Panc1 (cell line): ENCODE results near the gene DNASE1L3. TPM values are rescaled to one million over a fixed set of nuclear protein-coding genes. Genes with fewer than 3 reads are reported as not detected.

Experiments used
- ATAC-seq: fragments of 200-7000 bp; cut with Tn5 transposase; 2 replicates; pipeline ENCODE4 v1.9.1; 2020; ENCODE audit warnings: mild to moderate bottlenecking, moderate library complexity
- BruUV-seq: library from RNA; stranded (reverse); fragments of 400-500 nt; replicated peaks from 2 replicates; lab custom pipeline; 2021; lab: Mats Ljungman, UMichigan
- CTCF ChIA-PET: fragments of 300-600 bp; sonication (Branson Sonifier 250); formaldehyde crosslinking; loops from one replicate; lab custom pipeline; 2022; ENCODE audit warnings: antibody characterized with exemption; lab: Charles Lee
- POLR2A ChIA-PET: fragments of 300-600 bp; sonication (Branson Sonifier 250); formaldehyde crosslinking; loops from one replicate; lab custom pipeline; 2022; ENCODE audit warnings: antibody characterized with exemption; lab: Charles Lee
- DNase-seq: peaks from one replicate; pipeline ENCODE4 v3.0.0-alpha.2; 2010; ENCODE audit warnings: low read depth, low spot score
- H3K27ac ChIP-seq: 2 replicates; pipeline ENCODE4 v1.5.1; 2011; ENCODE audit warnings: mild to moderate bottlenecking, low read length, inconsistent platforms
- H3K27me3 ChIP-seq: fragments of 200-500 bp; sonication (Bioruptor generic); 2 replicates; pipeline ENCODE4 v1.6.0; 2014; ENCODE audit warnings: low read length, inconsistent platforms; ENCODE audit not compliant: control insufficient read depth, insufficient read depth
- H3K36me3 ChIP-seq: fragments of 200-500 bp; sonication (Bioruptor generic); 2 replicates; pipeline ENCODE4 v1.5.1; 2014; ENCODE audit warnings: inconsistent platforms, mild to moderate bottlenecking, low read length, moderate library complexity; ENCODE audit not compliant: control insufficient read depth, insufficient read depth
- H3K4me1 ChIP-seq: 2 replicates; pipeline ENCODE4 v1.5.1; 2011; ENCODE audit warnings: inconsistent platforms, mild to moderate bottlenecking, low read length, moderate library complexity; ENCODE audit not compliant: control insufficient read depth, insufficient read depth
- H3K4me3 ChIP-seq, 2 experiments: 2 replicates each; pipeline ENCODE4 v1.5.1; 2011 to 2012; ENCODE audit warnings: low read depth in 2 of 2, low read length in 2 of 2, mild to moderate bottlenecking in 2 of 2, inconsistent platforms in 1 of 2, moderate library complexity in 1 of 2
- H3K9me3 ChIP-seq: fragments of 200-500 bp; sonication (Bioruptor generic); 2 replicates; pipeline ENCODE4 v1.5.1; 2014; ENCODE audit warnings: low read depth, mild to moderate bottlenecking, inconsistent platforms, low read length, moderate library complexity; ENCODE audit not compliant: control insufficient read depth, insufficient read depth
- CTCF ChIP-seq: fragments of 450-650 bp; IDR thresholded peaks from 2 replicates; pipeline ENCODE4 v1.5.1; 2017; ENCODE audit warnings: mild to moderate bottlenecking
- POLR2AphosphoS5 ChIP-seq: IDR thresholded peaks from 2 replicates; pipeline ENCODE4 v1.6.1; 2012; ENCODE audit warnings: mild to moderate bottlenecking, low read depth, low read length, moderate library complexity
- REST ChIP-seq, 2 experiments: IDR thresholded peaks; 2 replicates each; pipeline ENCODE4 v1.6.1; 2011 to 2012; ENCODE audit warnings: low read depth in 2 of 2, control low read depth in 1 of 2, low read length in 1 of 2, mild to moderate bottlenecking in 1 of 2, moderate library complexity in 1 of 2; ENCODE audit not compliant: insufficient read depth in 1 of 2
- SIN3A ChIP-seq: IDR thresholded peaks from 2 replicates; pipeline ENCODE4 v1.6.1; 2012; ENCODE audit warnings: low read depth, mild to moderate bottlenecking, low read length, moderate library complexity, borderline replicate concordance; ENCODE audit not compliant: insufficient read depth
- TCF7L2 ChIP-seq: IDR thresholded peaks from 2 replicates; pipeline ENCODE4 v1.6.1; 2011; ENCODE audit warnings: mild to moderate bottlenecking, low read depth, low read length, inconsistent platforms
- in situ Hi-C: cut with HindIII; loops from 2 replicates; pipeline ENCODE4 v1.10.0; 2016; ENCODE audit warnings: low sequenced_read_pairs, low pct_unique_long_range_greater_than_20kb
- intact Hi-C: fragments of 100-400 bp; cut with micrococcal nuclease; formaldehyde crosslinking; loops from one replicate; pipeline ENCODE4 v1.10.0; 2022; ENCODE audit not compliant: unreplicated experiment
- total RNA-seq: library from RNA; stranded (reverse); gene quantifications from one replicate; pipeline ENCODE4 v1.2.1, GENCODE V29; 2021; ENCODE audit not compliant: unreplicated experiment

Gene DNASE1L3
- total RNA-seq, 1 experiment from 2014 or later: not detected

DNA sequence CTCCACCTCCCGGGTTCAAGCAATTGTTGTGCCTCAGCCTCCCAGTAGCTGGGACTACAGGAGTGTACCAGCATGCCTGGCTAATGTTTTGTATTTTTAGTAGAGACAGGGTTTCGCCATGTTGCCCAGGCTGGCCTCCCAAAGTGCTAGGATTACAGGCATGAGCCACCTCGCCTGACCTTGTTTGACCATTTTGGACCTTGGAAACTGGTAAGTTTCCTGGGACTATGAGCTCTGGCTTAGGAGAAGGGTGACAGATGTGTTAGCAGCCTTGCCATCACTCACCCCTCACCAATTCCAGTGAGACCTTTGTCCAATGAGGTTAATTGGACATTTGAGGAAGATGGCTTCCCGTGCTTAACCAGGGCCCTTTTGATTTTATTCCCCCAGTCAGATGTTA lies 19.9 kb downstream of the DNASE1L3 start:
- no peak overlapping the region for H3K27ac ChIP-seq
- intact Hi-C loops (no loop called here), in situ Hi-C loops (no loop called here)
- no peaks in the 10 kb centered on the region for H3K9me3 ChIP-seq
- ATAC-seq (no peak), DNase-seq (no peak)
- TF ChIP-seq CTCF (no peak), TCF7L2 (no peak)
- H3K36me3 ChIP-seq: no peaks in the 10 kb centered on the region
- H3K4me3 ChIP-seq: no peak overlapping the region
- BruUV-seq: no TSS peak
- H3K27me3 ChIP-seq: no peaks in the 10 kb centered on the region
- ChIA-PET CTCF (no interaction called here), POLR2A (no interaction called here)
- peaks cover 7% of the 10 kb centered on the region; the same call in 1 of the 2 replicates for H3K4me1 ChIP-seq

DNA sequence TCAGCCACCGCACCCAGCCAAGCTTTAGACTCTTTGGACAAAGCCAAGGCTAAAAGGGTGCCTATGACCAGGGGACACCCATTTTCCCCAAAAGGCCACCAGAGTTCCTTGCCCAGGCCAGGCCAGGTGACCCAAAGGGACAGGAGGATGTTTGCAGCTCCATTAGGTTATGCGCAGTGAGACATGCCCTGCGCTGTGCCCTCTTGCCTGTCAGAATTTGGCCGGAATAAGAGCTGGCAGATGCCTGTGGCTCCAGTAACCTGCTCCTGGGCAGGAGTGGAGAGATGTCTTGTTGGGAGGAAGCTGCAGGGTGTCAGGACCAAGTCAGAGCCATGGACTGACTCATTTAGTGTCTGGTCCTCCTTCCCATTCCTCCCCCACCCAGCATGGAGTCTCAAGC lies 20.5 kb downstream of the DNASE1L3 start:
- Histone ChIP-seq H3K27ac (no peak overlapping the region), H3K4me3 (no peak overlapping the region), H3K9me3 (no peaks in the 10 kb centered on the region), H3K27me3 (no peaks in the 10 kb centered on the region), H3K4me1 (peaks cover 7% of the 10 kb centered on the region; the same call in 1 of the 2 replicates), H3K36me3 (no peaks in the 10 kb centered on the region)
- no peak for ATAC-seq
- POLR2A ChIA-PET: interaction anchor here (0.5 kb wide), 1 partner anchor 247 kb away, joined by 3 read pairs; no protein-coding TSS in a partner anchor
- TF ChIP-seq TCF7L2: no peak
- TF ChIP-seq CTCF: no peak
- no TSS peak for BruUV-seq
- CTCF ChIA-PET: no interaction called here
- in situ Hi-C loops: no loop called here
- intact Hi-C loops: no loop called here
- DNase-seq: no peak

DNA sequence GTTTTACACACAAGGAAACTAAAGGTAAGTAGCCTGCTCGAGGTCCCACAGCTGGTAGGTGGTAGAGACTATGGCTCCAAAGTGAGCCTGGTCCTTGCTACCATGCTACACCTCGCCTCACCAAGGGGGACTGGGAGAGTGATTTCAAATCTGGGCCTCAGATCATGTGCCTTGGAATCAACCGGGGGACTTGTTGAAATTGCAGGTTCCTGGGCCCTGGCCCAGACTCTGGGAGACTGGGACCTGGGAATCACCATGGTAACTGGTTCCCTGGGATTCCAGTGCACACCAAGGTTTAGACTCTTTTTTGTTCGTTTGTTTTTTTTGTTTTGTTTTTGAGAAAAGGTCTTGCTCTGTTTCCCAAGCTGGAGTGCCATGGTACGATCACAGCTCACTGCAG lies 21.1 kb downstream of the DNASE1L3 start:
- ATAC-seq (no peak), DNase-seq (no peak)
- no TSS peak for BruUV-seq
- no peaks in the 10 kb centered on the region for H3K9me3 ChIP-seq
- no peaks in the 10 kb centered on the region for H3K27me3 ChIP-seq
- TF ChIP-seq POLR2AphosphoS5 (no peak), CTCF (no peak), REST (IDR thresholded peaks at IDR 0.05; ENCODE audit: insufficient read depth in 1 of 2, low read depth in 2 of 2, low read length in 1 of 2) (no peak), SIN3A (no peak), TCF7L2 (no peak)
- no peaks in the 10 kb centered on the region for H3K36me3 ChIP-seq
- no peak overlapping the region for H3K4me3 ChIP-seq
- H3K4me1 ChIP-seq: peaks cover 7% of the 10 kb centered on the region; the same call in 1 of the 2 replicates
- in situ Hi-C loops (no loop called here), intact Hi-C loops (loop anchor here (10.0 kb wide), 1 partner anchor 225 kb away; no protein-coding TSS in a partner anchor)
- H3K27ac ChIP-seq: no peak overlapping the region
- CTCF ChIA-PET: interaction anchor here (0.6 to 3.0 kb wide), 2 partner anchors 8 to 111 kb away, joined by 3 to 33 read pairs; no protein-coding TSS in a partner anchor
- POLR2A ChIA-PET: no interaction called here
